ENCODE measurements around the gene FKBP2.

Gene FKBP2

GRCh38 chr11:64247729-64248531 lies 7.0 kb downstream of the FKBP2 start:
- in situ Hi-C loops (cut with MboI; ENCODE audit: low sequenced_read_pairs), result no loop called here

DNA sequence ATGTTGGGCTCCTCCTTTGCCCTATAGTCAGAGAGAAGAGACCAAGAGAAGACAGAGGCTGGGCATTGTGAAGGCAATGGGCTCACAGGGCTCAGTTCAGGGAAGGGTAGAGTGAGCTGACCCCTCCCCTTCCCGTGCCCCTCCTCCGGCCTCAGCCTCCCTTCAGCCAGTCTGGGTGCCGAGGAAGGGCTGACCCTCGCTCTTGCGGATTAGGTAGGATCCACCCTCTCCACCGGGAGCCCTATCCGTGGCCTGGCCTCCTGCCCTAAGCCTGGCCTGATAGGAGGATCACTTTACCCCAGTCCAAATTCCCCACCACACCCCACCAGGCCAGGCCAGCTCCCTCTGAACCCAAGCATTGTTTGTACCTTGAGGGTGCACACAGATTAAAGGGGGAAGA lies 7.7 kb downstream of the FKBP2 start:
- in situ Hi-C loops (cut with MboI; ENCODE audit: low sequenced_read_pairs), result no loop called here

DNA sequence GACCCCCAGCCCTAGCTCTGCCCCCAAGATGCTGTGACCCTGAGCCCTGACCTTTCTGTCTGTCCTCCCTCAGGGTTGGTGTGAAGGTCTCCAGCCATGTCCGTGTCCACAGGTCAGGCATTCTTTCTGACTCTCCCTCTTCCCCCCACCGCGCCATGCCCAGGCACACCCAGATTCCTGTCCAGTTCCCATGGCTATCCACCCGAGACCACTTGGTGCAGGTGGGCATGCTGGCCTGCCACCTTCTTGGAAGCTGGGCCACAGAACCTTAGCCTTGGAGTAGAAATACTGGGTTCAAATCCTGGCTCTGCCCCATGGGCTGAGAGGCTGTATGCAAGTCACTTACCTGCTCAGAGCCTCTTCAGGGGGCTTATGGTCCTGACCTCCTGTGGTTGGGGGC lies 8.1 kb downstream of the FKBP2 start:
- in situ Hi-C loops (cut with MboI; ENCODE audit: low sequenced_read_pairs), result no loop called here

DNA sequence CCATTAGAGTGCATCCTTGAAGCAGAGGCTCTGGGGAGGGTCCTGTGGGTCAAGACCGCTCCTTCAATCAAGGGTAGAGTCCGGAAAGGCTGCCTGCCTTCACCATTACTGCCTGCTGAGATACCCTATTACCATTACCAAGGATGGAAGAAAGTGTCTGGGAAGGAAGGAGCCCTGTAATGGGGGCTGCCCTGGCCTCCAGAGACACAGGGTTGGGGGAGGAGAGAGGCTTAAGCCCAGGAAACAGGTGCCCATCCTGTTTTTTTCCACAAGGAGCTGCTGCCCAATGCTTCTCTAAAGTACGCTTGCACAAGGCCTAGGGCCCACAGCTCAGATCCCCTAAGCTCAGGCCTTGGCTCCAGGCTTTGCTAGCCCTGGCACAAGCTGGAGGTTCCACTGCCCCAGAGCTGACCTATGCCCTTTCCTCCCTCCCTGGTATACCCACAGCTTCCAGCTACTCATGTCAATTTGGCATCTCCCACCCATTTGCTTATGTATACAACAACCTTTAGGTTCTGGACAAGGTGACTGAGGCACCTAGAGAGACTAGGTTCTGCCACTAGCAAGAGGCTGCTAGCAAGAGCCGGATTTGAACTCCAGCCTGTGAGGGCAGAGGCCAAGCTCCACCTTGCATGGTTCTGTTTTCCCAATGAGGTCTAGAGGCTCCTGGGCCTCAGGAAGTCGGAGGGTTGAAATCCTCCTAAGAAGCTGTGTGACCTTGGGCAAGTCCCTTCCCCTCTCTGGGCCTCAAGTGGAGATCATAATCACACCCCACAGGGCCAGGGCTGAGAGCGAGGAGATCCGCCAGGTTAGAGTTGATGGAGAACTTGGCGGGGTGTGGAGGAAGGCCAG lies 8.9 kb downstream of the FKBP2 start:
- in situ Hi-C loops (cut with MboI; ENCODE audit: low sequenced_read_pairs), result no loop called here

DNA sequence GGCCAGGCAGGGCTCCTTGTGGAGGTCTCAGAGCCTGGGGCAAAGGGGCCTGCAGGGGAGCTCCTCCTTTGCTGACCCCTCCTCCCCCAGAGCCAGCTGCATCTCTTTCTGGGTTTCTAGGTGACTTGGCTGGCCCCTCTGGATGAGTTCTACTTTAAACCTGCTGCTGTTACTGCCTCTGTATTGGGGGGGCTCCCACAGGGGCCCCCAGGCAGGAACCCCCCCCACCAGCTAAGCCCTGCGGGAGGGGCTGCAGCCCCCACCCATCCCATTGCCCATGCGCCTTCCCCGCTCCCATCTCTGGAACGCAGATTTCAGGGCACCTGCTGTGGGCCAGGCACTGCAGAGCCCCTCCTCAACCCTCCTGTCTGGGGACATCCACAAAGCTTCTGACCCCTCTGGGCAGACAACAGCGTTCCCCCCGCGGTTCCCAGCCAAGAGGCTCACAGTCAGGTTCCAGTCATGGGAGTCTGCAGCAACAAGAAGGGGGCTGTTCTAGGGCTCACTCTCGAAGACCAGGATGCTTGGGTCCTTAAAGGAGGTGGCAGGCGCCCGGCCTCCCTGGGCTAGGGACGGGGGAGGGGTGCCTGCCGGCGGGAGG lies 9.6 kb downstream of the FKBP2 start:
- in situ Hi-C loops (cut with MboI; ENCODE audit: low sequenced_read_pairs), result no loop called here

DNA sequence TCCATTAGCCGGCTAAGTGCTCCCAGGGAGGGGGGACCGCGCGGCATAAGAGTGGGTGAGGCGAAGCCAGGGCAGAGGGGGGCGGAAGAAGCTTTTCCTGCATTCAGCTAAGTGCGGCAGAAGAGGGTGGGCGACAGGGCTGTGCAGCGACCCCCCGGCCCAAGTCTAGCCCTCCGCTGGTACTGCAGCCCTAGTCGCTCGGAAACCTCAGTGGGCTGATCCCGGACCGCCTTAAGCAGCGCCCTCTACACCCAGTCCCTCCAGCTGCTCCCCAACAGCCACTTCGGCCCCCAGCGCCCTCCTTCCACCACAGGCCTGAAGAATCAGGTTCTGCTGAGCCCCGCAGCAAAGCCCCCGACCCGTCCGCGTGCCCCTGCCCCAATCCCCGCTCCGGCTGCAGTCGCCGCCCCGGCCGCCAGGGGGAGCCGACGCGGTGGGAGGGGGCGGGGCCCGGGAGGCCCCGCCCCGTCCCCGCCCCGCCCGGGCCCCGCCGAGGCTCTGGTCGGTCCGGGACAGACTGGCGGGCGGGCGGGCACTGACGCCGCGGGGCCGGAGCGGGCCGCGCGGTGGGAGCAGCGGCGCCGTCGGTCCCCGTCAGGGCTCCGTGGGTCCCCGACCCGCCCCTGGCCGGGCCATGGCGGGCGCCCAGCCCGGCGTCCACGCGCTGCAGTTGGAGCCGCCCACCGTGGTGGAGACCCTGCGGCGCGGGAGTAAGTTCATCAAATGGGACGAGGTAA lies 10.3 kb downstream of the FKBP2 start, which contains the start of gene PLCB3:
TSS of gene PLCB3 (plus strand) at position 515 of the 737 bp plus-strand sequence. CDS start at position 635, 120 bp downstream.
- in situ Hi-C loops (cut with MboI; ENCODE audit: low sequenced_read_pairs), result no loop called here

GRCh38 chr11:64251753-64252002 lies 10.8 kb downstream of the FKBP2 start:
- in situ Hi-C loops (cut with MboI; ENCODE audit: low sequenced_read_pairs), result no loop called here

GRCh38 chr11:64252003-64252872 lies 11.3 kb downstream of the FKBP2 start:
- in situ Hi-C loops (cut with MboI; ENCODE audit: low sequenced_read_pairs), result no loop called here

GRCh38 chr11:64253043-64253442 lies 12.1 kb downstream of the FKBP2 start:
- in situ Hi-C loops (cut with MboI; ENCODE audit: low sequenced_read_pairs), result no loop called here

- in situ Hi-C loops (cut with MboI; ENCODE audit: low sequenced_read_pairs), result no loop called here
Measured at GRCh38 chr11:64253481-64253880, 12.6 kb downstream of the FKBP2 start.

DNA sequence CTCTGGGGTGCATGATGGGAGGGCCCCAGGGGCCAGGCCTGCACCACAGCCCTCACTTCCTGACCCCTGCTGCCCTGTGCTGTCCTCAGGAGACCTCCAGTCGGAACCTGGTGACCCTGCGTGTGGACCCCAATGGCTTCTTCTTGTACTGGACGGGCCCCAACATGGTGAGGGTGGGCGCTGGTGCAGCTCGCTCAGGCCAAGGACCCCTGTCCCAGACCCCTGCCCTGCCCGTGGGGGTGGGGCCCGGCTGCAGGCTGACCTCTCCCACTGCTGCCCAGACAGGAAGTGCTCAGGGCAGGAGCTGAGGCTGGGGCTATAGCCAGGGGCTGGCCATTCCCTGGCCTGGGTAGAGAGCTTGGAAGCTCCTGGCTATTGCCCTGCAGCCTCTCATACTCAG lies 13.4 kb downstream of the FKBP2 start:
- in situ Hi-C loops (cut with MboI; ENCODE audit: low sequenced_read_pairs), result no loop called here

GRCh38 chr11:64255135-64256128 lies 14.5 kb downstream of the FKBP2 start:
- in situ Hi-C loops (cut with MboI; ENCODE audit: low sequenced_read_pairs), result no loop called here

DNA sequence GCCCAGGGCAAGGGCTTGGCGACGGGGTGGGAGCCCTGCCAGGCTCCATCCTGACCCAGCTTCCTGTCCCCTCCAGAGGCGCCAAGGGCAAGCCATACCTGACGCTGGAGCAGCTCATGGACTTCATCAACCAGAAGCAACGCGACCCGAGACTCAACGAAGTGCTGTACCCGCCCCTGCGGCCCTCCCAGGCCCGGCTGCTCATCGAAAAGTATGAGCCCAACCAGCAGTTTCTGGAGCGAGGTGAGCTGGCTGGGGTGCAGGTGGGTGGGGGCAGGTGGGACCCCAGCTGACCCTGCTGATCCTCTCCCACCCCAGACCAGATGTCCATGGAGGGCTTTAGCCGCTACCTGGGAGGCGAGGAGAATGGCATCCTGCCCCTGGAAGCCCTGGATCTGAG lies 15.4 kb downstream of the FKBP2 start:
- in situ Hi-C loops (cut with MboI; ENCODE audit: low sequenced_read_pairs), result no loop called here

- in situ Hi-C loops (cut with MboI; ENCODE audit: low sequenced_read_pairs), result no loop called here
Measured at GRCh38 chr11:64258356-64258755, 17.5 kb downstream of the FKBP2 start.

- in situ Hi-C loops (cut with MboI; ENCODE audit: low sequenced_read_pairs), result no loop called here
Measured at GRCh38 chr11:64258946-64259532, 18.1 kb downstream of the FKBP2 start.

- in situ Hi-C loops (cut with MboI; ENCODE audit: low sequenced_read_pairs), result no loop called here
Measured at GRCh38 chr11:64259533-64260067, 18.7 kb downstream of the FKBP2 start.

GRCh38 chr11:64260147-64260708 lies 19.3 kb downstream of the FKBP2 start:
- in situ Hi-C loops (cut with MboI; ENCODE audit: low sequenced_read_pairs), result no loop called here

GRCh38 chr11:64261556-64262080 lies 20.7 kb downstream of the FKBP2 start:
- in situ Hi-C loops (cut with MboI; ENCODE audit: low sequenced_read_pairs), result no loop called here

Data from HL-60/S4 treated with retinoic acid at 250 ng/mL for 4 days and 3 days (cell line).